GM21447 (cell line): ENCODE data around the gene TM9SF4.
A peak's percentile ranks its signal among the peaks of the same experiment; 100 is the strongest.
"Not testable (repeated sequence)": the region's sequence is repeated elsewhere in the genome, so short reads cannot be mapped to it uniquely, and the experiment has no call there.

ENCODE experiments used
- ATAC-seq: cut with Tn5 transposase; IDR thresholded peaks from one replicate; pipeline ENCODE4 v1.9.1; 2021; ENCODE audit not compliant: unreplicated experiment

The TM9SF4 gene

GRCh38 chr20:32155017-32155981, 45.8 kb downstream of the TM9SF4 start:
- ATAC-seq = peak; percentile 70

- no peak for ATAC-seq
Observed at GRCh38 chr20:32157611-32158010, 48.1 kb downstream of the TM9SF4 start.

- no peak for ATAC-seq
Observed at GRCh38 chr20:32158351-32158750, 48.8 kb downstream of the TM9SF4 start.

- no peak for ATAC-seq
Observed at GRCh38 chr20:32158943-32159660, 49.6 kb downstream of the TM9SF4 start.

- no peak for ATAC-seq
Observed at GRCh38 chr20:32159766-32160221, 50.3 kb downstream of the TM9SF4 start.

- no peak for ATAC-seq
Observed at GRCh38 chr20:32160341-32160740, 50.8 kb downstream of the TM9SF4 start.

GRCh38 chr20:32162351-32162750, 52.8 kb downstream of the TM9SF4 start:
- ATAC-seq = no peak

- ATAC-seq = no peak
Observed at GRCh38 chr20:32163951-32164350, 54.4 kb downstream of the TM9SF4 start.

- no peak for ATAC-seq
Observed at GRCh38 chr20:32164984-32165735, 55.6 kb downstream of the TM9SF4 start.

GRCh38 chr20:32165836-32166545, 56.5 kb downstream of the TM9SF4 start:
- ATAC-seq = no peak

GRCh38 chr20:32167552-32167951, 58.0 kb downstream of the TM9SF4 start:
- ATAC-seq = no peak

- no peak for ATAC-seq
Observed at GRCh38 chr20:32168184-32168910, 58.8 kb downstream of the TM9SF4 start.

- ATAC-seq = not testable (repeated sequence)
Observed at GRCh38 chr20:32177696-32178095, 68.2 kb downstream of the TM9SF4 start.

GRCh38 chr20:32179515-32179914, 70.0 kb downstream of the TM9SF4 start:
- no peak for ATAC-seq

- no peak for ATAC-seq
Observed at GRCh38 chr20:32179934-32180333, 70.4 kb downstream of the TM9SF4 start.

GRCh38 chr20:32181606-32182005, 72.1 kb downstream of the TM9SF4 start:
- no peak for ATAC-seq

- ATAC-seq = no peak
Observed at GRCh38 chr20:32183947-32184635, 74.6 kb downstream of the TM9SF4 start.

- ATAC-seq = no peak
Observed at GRCh38 chr20:32184961-32185603, 75.6 kb downstream of the TM9SF4 start.

GRCh38 chr20:32186506-32186905, 77.0 kb downstream of the TM9SF4 start:
- ATAC-seq = no peak
